A673 (cell line): ENCODE measurements around the gene CNN1. TPM values are rescaled to one million over a fixed set of nuclear protein-coding genes. Genes with fewer than 3 reads are reported as not detected.

Source experiments
- BruUV-seq: library from RNA; stranded (reverse); fragments of 400-500 nt; replicated peaks from 2 replicates; lab custom pipeline; 2021; lab: Mats Ljungman, UMichigan
- CTCF ChIA-PET: fragments of 300-600 bp; sonication (Branson Sonifier 250); formaldehyde crosslinking; loops from one replicate; lab custom pipeline; 2022; ENCODE audit warnings: antibody characterized with exemption; lab: Charles Lee
- POLR2A ChIA-PET: fragments of 300-600 bp; sonication (Branson Sonifier 250); formaldehyde crosslinking; loops from one replicate; lab custom pipeline; 2022; ENCODE audit warnings: antibody characterized with exemption; ENCODE audit not compliant: low non-redundant PET; lab: Charles Lee
- DNase-seq: peaks from one replicate; pipeline ENCODE4 v3.0.0-alpha.2; 2015; ENCODE audit warnings: low spot score
- H3K27ac ChIP-seq: fragments of 200-600 bp; sonication (generic); 2 replicates; pipeline ENCODE4 v1.5.1; 2016; ENCODE audit warnings: mixed run types, low read depth, mild to moderate bottlenecking, mixed read lengths, antibody characterized with exemption, low read length; ENCODE audit not compliant: poor library complexity, severe bottlenecking
- H3K27me3 ChIP-seq: fragments of 200-600 bp; sonication (generic); replicated peaks from 2 replicates; pipeline ENCODE4 v1.6.1; 2017; ENCODE audit warnings: mixed run types, low read depth, mild to moderate bottlenecking, mixed read lengths, antibody characterized with exemption, low read length; ENCODE audit not compliant: insufficient read depth, poor library complexity
- H3K36me3 ChIP-seq: fragments of 200-600 bp; sonication (generic); 2 replicates; pipeline ENCODE4 v1.6.1; 2016; ENCODE audit warnings: mixed run types, mild to moderate bottlenecking, mixed read lengths, antibody characterized with exemption, low read length; ENCODE audit not compliant: insufficient read depth, poor library complexity, severe bottlenecking
- H3K4me1 ChIP-seq: fragments of 200-600 bp; sonication (generic); 2 replicates; pipeline ENCODE4 v1.6.1; 2017; ENCODE audit warnings: mixed run types, mild to moderate bottlenecking, mixed read lengths, antibody characterized with exemption, low read length; ENCODE audit not compliant: insufficient read depth, poor library complexity, severe bottlenecking
- H3K4me3 ChIP-seq: fragments of 200-600 bp; sonication (generic); 2 replicates; pipeline ENCODE4 v1.5.1; 2016; ENCODE audit warnings: low read depth, mixed run types, mild to moderate bottlenecking, mixed read lengths, low read length; ENCODE audit not compliant: poor library complexity, severe bottlenecking
- H3K9me3 ChIP-seq: fragments of 200-600 bp; sonication (generic); 2 replicates; pipeline ENCODE4 v1.6.1; 2016; ENCODE audit warnings: mixed run types, low read depth, mild to moderate bottlenecking, mixed read lengths, antibody characterized with exemption, low read length; ENCODE audit not compliant: poor library complexity, severe bottlenecking
- CTCF ChIP-seq: fragments of 300-800, 200-600 bp; sonication (generic); conservative IDR thresholded peaks from 2 replicates; pipeline ENCODE4 v1.5.1; 2017; ENCODE audit warnings: low read depth, mild to moderate bottlenecking, antibody characterized with exemption, low read length, moderate library complexity, mixed read lengths
- EZH2 ChIP-seq: fragments of 200-600 bp; sonication (generic); IDR thresholded peaks from 2 replicates; pipeline ENCODE4 v1.6.1; 2017; ENCODE audit warnings: borderline replicate concordance, low read depth, mild to moderate bottlenecking, mixed read lengths, antibody characterized with exemption, low read length; ENCODE audit not compliant: poor library complexity, severe bottlenecking
- intact Hi-C: fragments of 100-400 bp; cut with micrococcal nuclease; formaldehyde crosslinking; loops from one replicate; pipeline ENCODE4 v1.10.0; 2022; ENCODE audit not compliant: unreplicated experiment
- total RNA-seq: library from RNA; stranded (reverse); gene quantifications from 2 replicates; pipeline ENCODE4 v1.2.3, GENCODE V29; 2021

Gene CNN1
- total RNA-seq, 1 experiment from 2014 or later, result 0.60 TPM

GRCh38 chr19:11576227-11576626 is 37.6 kb downstream of the CNN1 start:
- no peaks in the 10 kb centered on the region for H3K27me3 ChIP-seq
- no peak for TF ChIP-seq CTCF
- no peak overlapping the region for H3K27ac ChIP-seq
- intact Hi-C loops, result no loop called here
- BruUV-seq, result no TSS peak
- H3K4me1 ChIP-seq, result peaks cover 9% of the 10 kb centered on the region
- no peaks in the 10 kb centered on the region for H3K9me3 ChIP-seq
- no peak for DNase-seq
- H3K36me3 ChIP-seq, result no peaks in the 10 kb centered on the region
- H3K4me3 ChIP-seq, result no peak overlapping the region
- ChIA-PET POLR2A (no interaction called here), CTCF (no interaction called here)

- TF ChIP-seq CTCF, result no peak
- TF ChIP-seq EZH2, result no peak
- no peaks in the 10 kb centered on the region for H3K36me3 ChIP-seq
- peak; percentile 54 for DNase-seq
- no peak within 1 kb of the TSS for H3K27ac ChIP-seq
- ChIA-PET CTCF (no interaction called here), POLR2A (no interaction called here)
- H3K4me1 ChIP-seq, result peaks cover 9% of the 10 kb centered on the region
- no TSS peak for BruUV-seq
- no peaks in the 10 kb centered on the region for H3K9me3 ChIP-seq
- no peaks in the 10 kb centered on the region for H3K27me3 ChIP-seq
- no peak within 1 kb of the TSS for H3K4me3 ChIP-seq
- intact Hi-C loops, result no loop called here
Measured at GRCh38 chr19:11577451-11578257, 39.0 kb downstream of the CNN1 start, which contains the start of gene ACP5. Gene ACP5, minus strand, starts transcription at chr19:11577645. Its CDS starts 328 bp downstream, at chr19:11577317.

- Histone ChIP-seq H3K4me3 (no peak overlapping the region), H3K4me1 (peaks cover 9% of the 10 kb centered on the region), H3K36me3 (no peaks in the 10 kb centered on the region), H3K27ac (no peak overlapping the region), H3K27me3 (no peaks in the 10 kb centered on the region), H3K9me3 (no peaks in the 10 kb centered on the region)
- ChIA-PET POLR2A (no interaction called here), CTCF (interaction anchor here (0.6 kb wide), 1 partner anchor 1038 kb away, joined by 5 read pairs; no protein-coding TSS in a partner anchor)
- BruUV-seq, result no TSS peak
- intact Hi-C loops, result no loop called here
- DNase-seq, result no peak
- TF ChIP-seq EZH2 (no peak), CTCF (no peak)
Measured at GRCh38 chr19:11578258-11579142, 39.8 kb downstream of the CNN1 start.
